Esophagus muscularis mucosa (tissue), 3 donors: ENCODE results near the gene GUCY2D.

Experiments
- POLR2A ChIP-seq: fragments of 450-650 bp; IDR thresholded peaks from one replicate; pipeline ENCODE4 v1.6.1; 2017; ENCODE audit warnings: antibody characterized with exemption, moderate library complexity, mild to moderate bottlenecking, low read depth
- POLR2AphosphoS5 ChIP-seq, 2 donors: sonication (generic); formaldehyde crosslinking; IDR thresholded peaks; one replicate each; pipeline ENCODE4 v1.6.1; 2017; ENCODE audit warnings: antibody characterized with exemption in 2 of 2
- TF ChIP-seq, protein P1 (sequence below), 3 experiments: fragments of 200-600 bp in 2 of 3; fragments of 450-650 bp in 1 of 3; sonication (generic) in 2 of 3; IDR thresholded peaks; one replicate each; pipeline ENCODE4 v1.5.1; 2017 to 2019; ENCODE audit warnings: antibody characterized with exemption in 3 of 3, mild to moderate bottlenecking in 2 of 3, moderate library complexity in 1 of 3

DNA sequence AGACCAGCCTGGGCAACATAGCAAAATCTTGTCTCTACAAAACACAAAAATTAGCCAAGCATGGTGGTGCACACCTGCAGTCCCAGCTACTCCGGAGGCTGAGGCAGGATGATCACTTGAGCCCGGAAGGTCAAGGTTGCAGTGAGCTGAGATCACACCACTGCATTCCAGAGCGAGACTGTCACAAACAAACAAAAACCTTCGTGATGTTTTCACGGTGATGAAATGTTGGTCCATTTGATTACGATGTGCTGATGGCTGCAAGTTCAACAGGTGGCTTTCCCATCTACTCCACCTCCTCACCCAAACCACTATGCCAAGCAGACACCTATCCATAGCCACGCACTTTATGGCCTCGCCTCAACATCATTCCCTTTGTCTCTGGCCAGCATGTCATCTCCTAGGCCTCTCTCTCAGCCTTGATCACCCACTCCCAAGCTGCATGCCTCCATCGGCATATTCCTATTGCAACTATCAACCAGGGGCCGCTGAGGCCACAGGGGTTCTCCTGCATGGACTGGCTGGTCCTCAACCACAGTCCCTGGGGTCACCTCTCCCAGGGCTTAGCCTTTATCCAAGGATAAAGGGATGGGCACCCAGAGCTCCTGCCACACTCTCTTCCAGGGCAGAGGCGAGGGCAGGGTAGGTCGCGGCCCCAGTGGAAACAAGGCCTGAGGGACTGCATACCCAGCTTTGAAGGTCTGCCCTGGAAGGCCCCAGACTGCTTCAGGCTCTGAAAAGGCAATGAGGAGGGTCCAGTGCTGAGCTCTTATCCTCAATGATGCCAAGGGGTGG lies 19.3 kb downstream of the GUCY2D start:
- TF ChIP-seq POLR2AphosphoS5 (IDR thresholded peaks at IDR 0.05) (no peak), POLR2A (no peak)
- TF ChIP-seq, protein P1, sequence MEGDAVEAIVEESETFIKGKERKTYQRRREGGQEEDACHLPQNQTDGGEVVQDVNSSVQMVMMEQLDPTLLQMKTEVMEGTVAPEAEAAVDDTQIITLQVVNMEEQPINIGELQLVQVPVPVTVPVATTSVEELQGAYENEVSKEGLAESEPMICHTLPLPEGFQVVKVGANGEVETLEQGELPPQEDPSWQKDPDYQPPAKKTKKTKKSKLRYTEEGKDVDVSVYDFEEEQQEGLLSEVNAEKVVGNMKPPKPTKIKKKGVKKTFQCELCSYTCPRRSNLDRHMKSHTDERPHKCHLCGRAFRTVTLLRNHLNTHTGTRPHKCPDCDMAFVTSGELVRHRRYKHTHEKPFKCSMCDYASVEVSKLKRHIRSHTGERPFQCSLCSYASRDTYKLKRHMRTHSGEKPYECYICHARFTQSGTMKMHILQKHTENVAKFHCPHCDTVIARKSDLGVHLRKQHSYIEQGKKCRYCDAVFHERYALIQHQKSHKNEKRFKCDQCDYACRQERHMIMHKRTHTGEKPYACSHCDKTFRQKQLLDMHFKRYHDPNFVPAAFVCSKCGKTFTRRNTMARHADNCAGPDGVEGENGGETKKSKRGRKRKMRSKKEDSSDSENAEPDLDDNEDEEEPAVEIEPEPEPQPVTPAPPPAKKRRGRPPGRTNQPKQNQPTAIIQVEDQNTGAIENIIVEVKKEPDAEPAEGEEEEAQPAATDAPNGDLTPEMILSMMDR (IDR thresholded peaks at IDR 0.05): no peak
